ENCODE results near the gene SLC2A10.

SLC2A10 gene

GRCh38 chr20:46735436-46735835, 26.0 kb downstream of the SLC2A10 start:
- DNase-seq (ENCODE audit: low read depth), result peak; percentile 90

GRCh38 chr20:46739431-46740213, 30.2 kb downstream of the SLC2A10 start:
- peak; percentile 27 for DNase-seq (ENCODE audit: low read depth)

GRCh38 chr20:46740214-46740609, 30.8 kb downstream of the SLC2A10 start:
- DNase-seq (ENCODE audit: low read depth), result no peak

GRCh38 chr20:46741924-46742668, 32.6 kb downstream of the SLC2A10 start:
- DNase-seq (ENCODE audit: low read depth), result no peak

- DNase-seq (ENCODE audit: low read depth), result no peak
These were observed 33.2 kb downstream of the SLC2A10 start for GRCh38 chr20:46742669-46743045.

GRCh38 chr20:46743088-46743487, 33.6 kb downstream of the SLC2A10 start:
- no peak for DNase-seq (ENCODE audit: low read depth)

GRCh38 chr20:46746956-46747526, 37.6 kb downstream of the SLC2A10 start:
- DNase-seq (ENCODE audit: low read depth), result no peak

- no peak for DNase-seq (ENCODE audit: low read depth)
These were observed 39.7 kb downstream of the SLC2A10 start for GRCh38 chr20:46749147-46749546.

- DNase-seq (ENCODE audit: low read depth), result peak; percentile 14
These were observed 42.4 kb downstream of the SLC2A10 start for GRCh38 chr20:46751856-46752255.

GRCh38 chr20:46752728-46753127, 43.3 kb downstream of the SLC2A10 start:
- peak; percentile 39 for DNase-seq (ENCODE audit: low read depth)

- no peak for DNase-seq (ENCODE audit: low read depth)
These were observed 46.3 kb downstream of the SLC2A10 start for GRCh38 chr20:46755483-46756413.

GRCh38 chr20:46756419-46756818, 47.0 kb downstream of the SLC2A10 start:
- DNase-seq (ENCODE audit: low read depth), result no peak

- DNase-seq (ENCODE audit: low read depth), result no peak
These were observed 47.7 kb downstream of the SLC2A10 start for GRCh38 chr20:46757135-46757534.

GRCh38 chr20:46757754-46758678, 48.6 kb downstream of the SLC2A10 start:
- DNase-seq (ENCODE audit: low read depth), result peak; percentile 38

GRCh38 chr20:46758929-46759669, 49.6 kb downstream of the SLC2A10 start:
- no peak for DNase-seq (ENCODE audit: low read depth)

GRCh38 chr20:46761566-46761965, 52.1 kb downstream of the SLC2A10 start:
- DNase-seq (ENCODE audit: low read depth), result no peak

- no peak for DNase-seq (ENCODE audit: low read depth)
These were observed 54.6 kb downstream of the SLC2A10 start for GRCh38 chr20:46764068-46764467.

- DNase-seq (ENCODE audit: low read depth), result no peak
These were observed 56.2 kb downstream of the SLC2A10 start for GRCh38 chr20:46765506-46766120.

GRCh38 chr20:46767127-46767761, 57.8 kb downstream of the SLC2A10 start:
- peak; percentile 48 for DNase-seq (ENCODE audit: low read depth)
